ENCODE results near the gene BCR. TPM values are rescaled to one million over a fixed set of nuclear protein-coding genes. Genes with fewer than 3 reads are reported as not detected.

The BCR gene
- polyA plus RNA-seq, 1 donor (not counting 4 experiments of a cell fraction or from before 2014, with no cell fraction given): 25.8 TPM

DNA sequence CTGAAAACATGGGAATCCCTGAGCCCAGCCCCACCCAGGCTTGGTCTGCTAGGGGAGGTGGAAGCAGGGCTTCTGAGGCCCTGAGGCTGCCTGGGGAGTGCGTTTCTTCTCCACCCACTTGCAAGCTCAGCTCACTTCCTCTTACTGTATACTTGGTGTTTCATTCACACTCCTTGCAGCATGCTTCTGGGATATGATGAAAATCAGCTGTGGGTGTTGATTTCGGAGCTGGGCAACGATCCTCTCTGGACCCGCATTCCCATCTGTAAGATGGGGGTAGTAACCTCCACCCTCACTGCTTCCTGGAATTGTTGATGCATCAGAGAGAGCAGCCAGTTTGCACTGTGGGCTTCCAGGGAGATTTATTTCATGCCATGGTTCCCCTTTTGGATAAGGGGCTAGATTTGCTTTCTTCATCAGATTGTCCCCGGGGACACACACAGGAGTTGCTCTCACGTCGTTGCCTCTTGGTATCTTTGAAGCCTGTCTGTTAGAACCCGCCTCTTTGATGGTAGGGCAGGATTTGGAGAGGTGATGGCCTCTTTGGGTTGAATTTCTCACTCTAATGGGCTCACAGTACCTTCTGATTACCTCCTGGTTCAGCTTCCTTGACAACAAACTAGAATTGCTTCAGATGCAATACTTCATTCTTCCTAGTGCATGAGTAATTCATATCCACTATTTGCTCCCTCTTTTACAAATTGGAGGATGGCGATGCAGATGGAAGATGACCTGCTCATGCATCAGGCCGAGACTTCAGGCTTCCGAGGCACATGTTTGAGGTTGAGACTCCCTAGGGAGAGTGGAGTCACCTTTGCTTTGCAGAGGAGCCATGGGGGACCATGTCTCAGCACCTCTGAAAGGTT is 40.4 kb downstream of the BCR start:
- peaks cover 0 to 4% of the 10 kb centered on the region in 2 experiments for H3K36me3 ChIP-seq (ENCODE audit: control insufficient read depth in 2 of 2, extremely low read depth in 1 of 2, insufficient read depth in 2 of 2, low read length in 2 of 2)
- dilution Hi-C loops (cut with MboI; ENCODE audit: extremely low pct_ligation_motif_present, low sequenced_read_pairs): no loop called here
- peaks cover 85% of the 10 kb centered on the region for H3K79me2 ChIP-seq (ENCODE audit: control insufficient read depth, insufficient read depth, low read length)
- H3K27ac ChIP-seq (ENCODE audit: control insufficient read depth, insufficient read depth, low read length): peak overlapping the region; percentile 59
- H4K20me1 ChIP-seq (ENCODE audit: control insufficient read depth, extremely low read depth, insufficient read depth, low read length): no peaks in the 10 kb centered on the region
- no peaks in the 10 kb centered on the region for H3K9me3 ChIP-seq (ENCODE audit: control insufficient read depth, low read depth, low read length)
- peaks cover 3% of the 10 kb centered on the region for H3K9me1 ChIP-seq (ENCODE audit: control insufficient read depth, extremely low read depth, insufficient read depth, low read length)
- TF ChIP-seq, protein P1, sequence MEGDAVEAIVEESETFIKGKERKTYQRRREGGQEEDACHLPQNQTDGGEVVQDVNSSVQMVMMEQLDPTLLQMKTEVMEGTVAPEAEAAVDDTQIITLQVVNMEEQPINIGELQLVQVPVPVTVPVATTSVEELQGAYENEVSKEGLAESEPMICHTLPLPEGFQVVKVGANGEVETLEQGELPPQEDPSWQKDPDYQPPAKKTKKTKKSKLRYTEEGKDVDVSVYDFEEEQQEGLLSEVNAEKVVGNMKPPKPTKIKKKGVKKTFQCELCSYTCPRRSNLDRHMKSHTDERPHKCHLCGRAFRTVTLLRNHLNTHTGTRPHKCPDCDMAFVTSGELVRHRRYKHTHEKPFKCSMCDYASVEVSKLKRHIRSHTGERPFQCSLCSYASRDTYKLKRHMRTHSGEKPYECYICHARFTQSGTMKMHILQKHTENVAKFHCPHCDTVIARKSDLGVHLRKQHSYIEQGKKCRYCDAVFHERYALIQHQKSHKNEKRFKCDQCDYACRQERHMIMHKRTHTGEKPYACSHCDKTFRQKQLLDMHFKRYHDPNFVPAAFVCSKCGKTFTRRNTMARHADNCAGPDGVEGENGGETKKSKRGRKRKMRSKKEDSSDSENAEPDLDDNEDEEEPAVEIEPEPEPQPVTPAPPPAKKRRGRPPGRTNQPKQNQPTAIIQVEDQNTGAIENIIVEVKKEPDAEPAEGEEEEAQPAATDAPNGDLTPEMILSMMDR (optimal IDR thresholded peaks at IDR 0.05 in 1 of 3, IDR thresholded peaks at IDR 0.05 in 1 of 3, conservative IDR thresholded peaks at IDR 0.05 in 1 of 3; ENCODE audit: extremely low read depth in 1 of 3, insufficient read depth in 2 of 3, low read length in 3 of 3): no peak
- no peak for TF ChIP-seq EZH2 (IDR thresholded peaks at IDR 0.05; ENCODE audit: low read length)
- DNase-seq (ENCODE audit: low read depth, low spot score): no peak
- peak overlapping the region in 2 of 3 experiments; percentile 21 to 32 for H3K4me3 ChIP-seq (ENCODE audit: control insufficient read depth in 2 of 3, extremely low read depth in 1 of 3, insufficient read depth in 2 of 3, low read depth in 1 of 3, low read length in 3 of 3)
- no peak overlapping the region for H2AFZ ChIP-seq (ENCODE audit: control insufficient read depth, low read length)
- peak; percentile 68 for FAIRE-seq
- H3K4me2 ChIP-seq (ENCODE audit: control insufficient read depth, extremely low read depth, insufficient read depth, low read depth, low read length): peak overlapping the region; percentile 78
- H3K4me1 ChIP-seq (ENCODE audit: control insufficient read depth, extremely low read depth, insufficient read depth, low read length): peaks cover 53% of the 10 kb centered on the region
- no peak overlapping the region for H3K9ac ChIP-seq (ENCODE audit: control insufficient read depth, extremely low read depth, insufficient read depth, low read length)
- no peaks in the 10 kb centered on the region for H3K27me3 ChIP-seq (ENCODE audit: control insufficient read depth, extremely low read depth, insufficient read depth, low read length)

DNA sequence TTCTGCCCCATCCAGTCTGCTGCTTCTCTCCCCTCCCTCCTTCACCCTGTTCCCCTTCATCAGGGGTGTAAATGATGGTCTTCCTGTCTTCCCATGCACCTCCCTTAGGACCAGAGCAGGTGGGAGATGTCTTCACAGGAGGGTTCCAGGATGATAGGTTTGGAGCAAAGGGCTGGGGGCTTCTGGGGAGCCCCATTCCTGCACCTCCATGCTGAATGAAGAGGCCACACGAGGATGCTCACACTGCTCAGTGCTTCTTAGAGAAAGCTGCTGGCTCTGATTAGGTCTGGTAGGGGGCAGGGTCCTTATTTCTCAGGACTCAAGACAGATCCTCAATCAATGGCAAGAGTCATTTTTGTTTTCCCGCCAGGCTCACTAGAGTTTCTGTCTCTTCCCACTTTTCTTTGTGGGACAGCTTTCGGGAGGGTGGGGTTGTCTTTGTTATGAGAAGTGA is 41.1 kb downstream of the BCR start:
- Histone ChIP-seq H3K4me2 (ENCODE audit: control insufficient read depth, extremely low read depth, insufficient read depth, low read depth, low read length) (no peak overlapping the region), H3K27ac (ENCODE audit: control insufficient read depth, insufficient read depth, low read length) (no peak overlapping the region), H3K27me3 (ENCODE audit: control insufficient read depth, extremely low read depth, insufficient read depth, low read length) (no peaks in the 10 kb centered on the region), H3K79me2 (ENCODE audit: control insufficient read depth, insufficient read depth, low read length) (peaks cover 79% of the 10 kb centered on the region), H3K9me3 (ENCODE audit: control insufficient read depth, low read depth, low read length) (no peaks in the 10 kb centered on the region), H3K9ac (ENCODE audit: control insufficient read depth, extremely low read depth, insufficient read depth, low read length) (no peak overlapping the region), H3K4me1 (ENCODE audit: control insufficient read depth, extremely low read depth, insufficient read depth, low read length) (peaks cover 55% of the 10 kb centered on the region), H2AFZ (ENCODE audit: control insufficient read depth, low read length) (no peak overlapping the region), H3K4me3 (ENCODE audit: control insufficient read depth in 2 of 3, extremely low read depth in 1 of 3, insufficient read depth in 2 of 3, low read depth in 1 of 3, low read length in 3 of 3) (no peak overlapping the region), H3K36me3 (ENCODE audit: control insufficient read depth in 2 of 2, extremely low read depth in 1 of 2, insufficient read depth in 2 of 2, low read length in 2 of 2) (peaks cover 0 to 4% of the 10 kb centered on the region in 2 experiments), H3K9me1 (ENCODE audit: control insufficient read depth, extremely low read depth, insufficient read depth, low read length) (peaks cover 3% of the 10 kb centered on the region), H4K20me1 (ENCODE audit: control insufficient read depth, extremely low read depth, insufficient read depth, low read length) (no peaks in the 10 kb centered on the region)
- FAIRE-seq (no peak), DNase-seq (ENCODE audit: low read depth, low spot score) (no peak)
- TF ChIP-seq EZH2 (IDR thresholded peaks at IDR 0.05; ENCODE audit: low read length): no peak
- TF ChIP-seq, protein P1 (optimal IDR thresholded peaks at IDR 0.05 in 1 of 3, IDR thresholded peaks at IDR 0.05 in 1 of 3, conservative IDR thresholded peaks at IDR 0.05 in 1 of 3; ENCODE audit: extremely low read depth in 1 of 3, insufficient read depth in 2 of 3, low read length in 3 of 3): no peak
- dilution Hi-C loops (cut with MboI; ENCODE audit: extremely low pct_ligation_motif_present, low sequenced_read_pairs): no loop called here
